NB4 (cell line): ENCODE results near the gene UBE2Q1.

Experiments
- DNase-seq: peaks from one replicate; pipeline ENCODE4 v3.0.0; 2010; ENCODE audit warnings: low read depth
- H3K4me3 ChIP-seq: one replicate; pipeline ENCODE4 v1.5.1; 2011; ENCODE audit warnings: mild to moderate bottlenecking, low read depth, low read length, moderate library complexity
- CTCF ChIP-seq: IDR thresholded peaks from one replicate; pipeline ENCODE4 v1.5.1; 2012; ENCODE audit warnings: low read depth, low read length
- MAX ChIP-seq: IDR thresholded peaks from 2 replicates; pipeline ENCODE4 v1.6.1; 2011; ENCODE audit warnings: low read depth, low read length
- MYC ChIP-seq: IDR thresholded peaks from 2 replicates; pipeline ENCODE4 v1.6.1; 2011; ENCODE audit warnings: low read depth, low read length
- POLR2A ChIP-seq: IDR thresholded peaks from 2 replicates; pipeline ENCODE4 v1.6.1; 2011; ENCODE audit warnings: mild to moderate bottlenecking; ENCODE audit not compliant: insufficient read length; ENCODE audit errors: extremely low read depth

UBE2Q1 gene

GRCh38 chr1:154550070-154550469, 8.4 kb downstream of the UBE2Q1 start:
- H3K4me3 ChIP-seq: no peak overlapping the region
- DNase-seq: no peak
- TF ChIP-seq MYC (no peak), MAX (no peak), POLR2A (no peak), CTCF (no peak)

- no peak for DNase-seq
- TF ChIP-seq CTCF (no peak), MYC (no peak), MAX (no peak), POLR2A (no peak)
- peak overlapping the region; percentile 13 for H3K4me3 ChIP-seq
Observed at GRCh38 chr1:154549202-154549770, 9.2 kb downstream of the UBE2Q1 start.

- TF ChIP-seq POLR2A (no peak), MYC (no peak), MAX (no peak), CTCF (no peak)
- no peak overlapping the region for H3K4me3 ChIP-seq
- no peak for DNase-seq
Observed at GRCh38 chr1:154548028-154548427, 10.4 kb downstream of the UBE2Q1 start.

GRCh38 chr1:154547105-154547732, 11.2 kb downstream of the UBE2Q1 start:
- H3K4me3 ChIP-seq: no peak overlapping the region
- TF ChIP-seq CTCF (no peak), MYC (no peak), POLR2A (no peak), MAX (no peak)
- DNase-seq: no peak

- H3K4me3 ChIP-seq: no peak overlapping the region
- DNase-seq: peak; percentile 66
- TF ChIP-seq CTCF (peak; percentile 84), POLR2A (no peak)
Observed at GRCh38 chr1:154546264-154547063, 12.0 kb downstream of the UBE2Q1 start.
